HG03095 (cell line): Measurements from ENCODE around the gene IFNA16.
"Not testable (repeated sequence)": the region's sequence is repeated elsewhere in the genome, so short reads cannot be mapped to it uniquely, and the experiment has no call there.

Experiments used
- ATAC-seq: cut with Tn5 transposase; IDR thresholded peaks from one replicate; pipeline ENCODE4 v1.9.1; 2021; ENCODE audit warnings: moderate library complexity; ENCODE audit not compliant: unreplicated experiment

The IFNA16 gene

GRCh38 chr9:21217211-21217610 is at the start of gene IFNA16:
Gene IFNA16, minus strand, starts transcription at chr9:21217311. Its CDS starts 6 bp downstream, at chr9:21217305.
- ATAC-seq, result not testable (repeated sequence)

GRCh38 chr9:21265421-21266189 is 48.5 kb upstream of the IFNA16 start:
- no peak for ATAC-seq

GRCh38 chr9:21255538-21256212 is 38.6 kb upstream of the IFNA16 start:
- no peak for ATAC-seq

GRCh38 chr9:21252721-21253547 is 35.8 kb upstream of the IFNA16 start:
- peak; percentile 63 for ATAC-seq

GRCh38 chr9:21251638-21252037 is 34.5 kb upstream of the IFNA16 start:
- ATAC-seq, result no peak

GRCh38 chr9:21251190-21251589 is 34.1 kb upstream of the IFNA16 start:
- no peak for ATAC-seq

GRCh38 chr9:21244836-21245235 is 27.7 kb upstream of the IFNA16 start:
- no peak for ATAC-seq

- ATAC-seq, result no peak
These were observed 22.8 kb upstream of the IFNA16 start, which contains the start of gene IFNA14 for GRCh38 chr9:21239911-21240310. Gene IFNA14, minus strand, starts transcription at chr9:21240005. Its CDS starts 70 bp downstream, at chr9:21239935.

GRCh38 chr9:21236360-21236714 is 19.2 kb upstream of the IFNA16 start:
- peak; percentile 9 for ATAC-seq

- peak; percentile 77 for ATAC-seq
These were observed 18.6 kb upstream of the IFNA16 start for GRCh38 chr9:21235468-21236359.

- ATAC-seq, result no peak
These were observed 17.1 kb upstream of the IFNA16 start for GRCh38 chr9:21234153-21234687.

GRCh38 chr9:21233258-21233657 is 16.1 kb upstream of the IFNA16 start:
- no peak for ATAC-seq

- no peak for ATAC-seq
These were observed 11.0 kb upstream of the IFNA16 start, which contains the start of gene IFNA17 for GRCh38 chr9:21228122-21228521. Gene IFNA17, minus strand, starts transcription at chr9:21228222. Its CDS starts 49 bp downstream, at chr9:21228173.

- peak; percentile 64 for ATAC-seq
These were observed 3.4 kb downstream of the IFNA16 start for GRCh38 chr9:21213411-21214326.

GRCh38 chr9:21212160-21212559 is 5.0 kb downstream of the IFNA16 start:
- not testable (repeated sequence) for ATAC-seq

- not testable (repeated sequence) for ATAC-seq
These were observed 6.3 kb downstream of the IFNA16 start for GRCh38 chr9:21210782-21211181.

GRCh38 chr9:21210311-21210710 is 6.8 kb downstream of the IFNA16 start:
- no peak for ATAC-seq

- ATAC-seq, result not testable (repeated sequence)
These were observed 10.1 kb downstream of the IFNA16 start, which contains the start of gene IFNA10 for GRCh38 chr9:21207043-21207442. Gene IFNA10, minus strand, starts transcription at chr9:21207143. Its CDS starts 46 bp downstream, at chr9:21207097.

GRCh38 chr9:21205204-21205603 is 11.9 kb downstream of the IFNA16 start:
- no peak for ATAC-seq
